SK-N-SH (cell line): Measurements from ENCODE around the gene WWOX. TPM values are rescaled to one million over a fixed set of nuclear protein-coding genes. Genes with fewer than 3 reads are reported as not detected.

Experiments
- CTCF ChIA-PET: fragments of 300-600, 350-600 bp; formaldehyde crosslinking; extraction: SDS; loops from one replicate; lab custom pipeline; 2021; lab: Yijun Ruan, JAX
- POLR2A ChIA-PET: fragments of 350-600 bp; sonication (Branson Sonifier 250); formaldehyde crosslinking; extraction: SDS; loops from one replicate; lab custom pipeline; 2020; ENCODE audit warnings: antibody characterized with exemption, inconsistent platforms; lab: Yijun Ruan, JAX
- DNase-seq: peaks from one replicate; pipeline ENCODE4 v3.0.0; 2012
- H2AFZ ChIP-seq: fragments of 200-600 bp; sonication (generic); 2 replicates; pipeline ENCODE4 v1.8.1; 2016; ENCODE audit warnings: antibody characterized with exemption, mild to moderate bottlenecking, low read depth
- H3F3A ChIP-seq: fragments of 200-600 bp; sonication (generic); replicated peaks from 2 replicates; pipeline ENCODE3; 2016; ENCODE audit warnings: antibody characterized with exemption, mild to moderate bottlenecking; ENCODE audit not compliant: insufficient read depth
- H3K27ac ChIP-seq, 2 experiments: fragments of 200-500 bp in 1 of 2; fragments of 200-600 bp in 1 of 2; sonication (Bioruptor generic) in 1 of 2; sonication (generic), shearing (Covaris generic) in 1 of 2; 2 replicates each; pipeline versions ENCODE4 v1.5.1 to v1.6.1; 2014 to 2016; ENCODE audit warnings: low read depth in 2 of 2, inconsistent platforms in 1 of 2, low read length in 1 of 2, mild to moderate bottlenecking in 1 of 2, mixed read lengths in 1 of 2
- H3K27me3 ChIP-seq: fragments of 200-600 bp; sonication (generic), shearing (Covaris generic); 2 replicates; pipeline ENCODE4 v1.6.1; 2016; ENCODE audit warnings: mixed run types; ENCODE audit not compliant: insufficient read depth
- H3K36me3 ChIP-seq, 2 experiments: fragments of 200-500 bp in 1 of 2; fragments of 200-600 bp in 1 of 2; sonication (Bioruptor generic) in 1 of 2; sonication (generic) in 1 of 2; replicated peaks in 1 of 2; 2 replicates each; pipeline versions ENCODE3 to v1.5.1; 2014 to 2016; ENCODE audit warnings: low read length in 1 of 2, mild to moderate bottlenecking in 1 of 2; ENCODE audit not compliant: insufficient read depth in 2 of 2, control insufficient read depth in 1 of 2
- H3K4me1 ChIP-seq, 2 experiments: fragments of 200-500 bp in 1 of 2; fragments of 200-600 bp in 1 of 2; sonication (Bioruptor generic) in 1 of 2; sonication (generic), shearing (Covaris generic) in 1 of 2; 2 replicates each; pipeline versions ENCODE4 v1.5.1 to v1.6.1; 2014 to 2016; ENCODE audit warnings: low read depth in 1 of 2, low read length in 1 of 2, mixed run types in 1 of 2; ENCODE audit not compliant: insufficient read depth in 2 of 2, control insufficient read depth in 1 of 2
- H3K4me2 ChIP-seq: fragments of 200-600 bp; sonication (generic), shearing (Covaris generic); 2 replicates; pipeline ENCODE4 v1.6.1; 2017; ENCODE audit warnings: mixed run types
- H3K4me3 ChIP-seq, 2 experiments: fragments of 200-500 bp in 1 of 2; fragments of 200-600 bp in 1 of 2; sonication (Bioruptor generic) in 1 of 2; sonication (generic), shearing (Covaris generic) in 1 of 2; 2 replicates each; pipeline versions ENCODE4 v1.5.1 to v1.8.1; 2014 to 2016; ENCODE audit warnings: low read depth in 2 of 2, inconsistent platforms in 1 of 2, low read length in 1 of 2, mild to moderate bottlenecking in 1 of 2, mixed read lengths in 1 of 2, moderate library complexity in 1 of 2
- H3K79me2 ChIP-seq: fragments of 200-600 bp; sonication (generic); 2 replicates; pipeline ENCODE4 v1.8.1; 2017; ENCODE audit warnings: mild to moderate bottlenecking; ENCODE audit not compliant: insufficient read depth
- H3K9ac ChIP-seq: fragments of 200-600 bp; sonication (generic); 2 replicates; pipeline ENCODE4 v1.6.1; 2017; ENCODE audit warnings: mixed run types
- H3K9me2 ChIP-seq: fragments of 200-600 bp; sonication (generic); 2 replicates; pipeline ENCODE4 v1.6.1; 2017; ENCODE audit warnings: mixed run types
- H3K9me3 ChIP-seq: fragments of 200-600 bp; sonication (generic); 2 replicates; pipeline ENCODE4 v1.6.1; 2017; ENCODE audit warnings: mixed run types, mild to moderate bottlenecking, moderate library complexity
- H4K20me1 ChIP-seq: fragments of 200-600 bp; sonication (generic); 2 replicates; pipeline ENCODE4 v1.6.1; 2017; ENCODE audit warnings: mild to moderate bottlenecking, mixed run types; ENCODE audit not compliant: insufficient read depth
- CHD2 ChIP-seq: fragments of 150-350 bp; IDR thresholded peaks from 2 replicates; pipeline ENCODE4 v1.6.1; 2018; ENCODE audit warnings: low read length; ENCODE audit not compliant: partially characterized antibody
- GABPA ChIP-seq: IDR thresholded peaks from 2 replicates; pipeline ENCODE4 v1.4.0; 2012; ENCODE audit warnings: low read depth, mild to moderate bottlenecking
- GATA2 ChIP-seq: sonication (generic); formaldehyde crosslinking; IDR thresholded peaks from 2 replicates; pipeline ENCODE4 v1.5.0; 2020; ENCODE audit warnings: mild to moderate bottlenecking, missing genetic modification reagents
- JUND ChIP-seq: IDR thresholded peaks from 2 replicates; pipeline ENCODE4 v1.4.0; 2012
- MXI1 ChIP-seq: IDR thresholded peaks from 2 replicates; pipeline ENCODE4 v1.6.1; 2012; ENCODE audit warnings: mild to moderate bottlenecking, low read depth, low read length, improper control_type of control experiment
- NFIC ChIP-seq: IDR thresholded peaks from 2 replicates; pipeline ENCODE4 v1.4.0; 2012; ENCODE audit warnings: borderline replicate concordance
- NRF1 ChIP-seq: IDR thresholded peaks from 2 replicates; pipeline ENCODE4 v1.6.1; 2012; ENCODE audit warnings: low read depth, mild to moderate bottlenecking, low read length
- PBX3 ChIP-seq: IDR thresholded peaks from 2 replicates; pipeline ENCODE4; 2012
- POLR2AphosphoS5 ChIP-seq: IDR thresholded peaks from 2 replicates; pipeline ENCODE4 v1.6.1; 2012; ENCODE audit warnings: low read depth, low read length
- RAD21 ChIP-seq: IDR thresholded peaks from 2 replicates; pipeline ENCODE4 v1.6.1; 2012; ENCODE audit warnings: mild to moderate bottlenecking, low read length
- RCOR1 ChIP-seq: fragments of 150-350 bp; IDR thresholded peaks from 2 replicates; pipeline ENCODE4 v1.6.1; 2017; ENCODE audit warnings: antibody characterized with exemption, low read length
- RFX5 ChIP-seq: IDR thresholded peaks from 2 replicates; pipeline ENCODE4 v1.6.1; 2012; ENCODE audit warnings: mild to moderate bottlenecking, improper control_type of control experiment, low read length
- RXRA ChIP-seq: IDR thresholded peaks from 2 replicates; pipeline ENCODE4 v1.4.0; 2012; ENCODE audit warnings: low read depth, mild to moderate bottlenecking, borderline replicate concordance
- TAF1 ChIP-seq: IDR thresholded peaks from 2 replicates; pipeline ENCODE4 v1.6.1; 2012; ENCODE audit warnings: low read depth, mild to moderate bottlenecking, low read length, moderate library complexity, borderline replicate concordance
- TCF12 ChIP-seq: IDR thresholded peaks from 2 replicates; pipeline ENCODE4 v1.4.0; 2012
- USF1 ChIP-seq: IDR thresholded peaks from 2 replicates; pipeline ENCODE4 v1.4.0; 2012; ENCODE audit warnings: low read depth, borderline replicate concordance
- USF2 ChIP-seq: fragments of 150-350 bp; IDR thresholded peaks from 2 replicates; pipeline ENCODE4 v1.6.1; 2017; ENCODE audit warnings: antibody characterized with exemption, low read length, low read depth, borderline replicate concordance
- WGBS: methylation state at CpG from one replicate; pipeline ENCODE4 v1.1.6; 2017; ENCODE audit warnings: low lambda C conversion rate; 5-methylcytosine and 5-hydroxymethylcytosine counted together
- polyA plus RNA-seq, 3 experiments: library from polyadenylated mRNA; depleted of rRNA; stranded (reverse); fragments of >200 nt; gene quantifications; 2 replicates each; pipeline ENCODE4 v1.2.3, GENCODE V29; 2012

The WWOX gene
- polyA plus RNA-seq, 1 of the 3 experiments (the other 2 are of a cell fraction) = 10.8 TPM

GRCh38 chr16:78291604-78292003, 192.2 kb downstream of the WWOX start:
- H3K9ac ChIP-seq = no peak overlapping the region
- H3K27ac ChIP-seq = no peak overlapping the region
- ChIA-PET POLR2A (no interaction called here), CTCF (no interaction called here)
- no peaks in the 10 kb centered on the region for H3K79me2 ChIP-seq
- H4K20me1 ChIP-seq = no peaks in the 10 kb centered on the region
- H3K4me2 ChIP-seq = no peak overlapping the region
- H3K36me3 ChIP-seq = no peaks in the 10 kb centered on the region
- H3K9me2 ChIP-seq = no peaks in the 10 kb centered on the region
- H3K27me3 ChIP-seq = no peaks in the 10 kb centered on the region
- 80% methylated on average over 5 of the region's 5 CpGs for WGBS
- no peak overlapping the region for H2AFZ ChIP-seq
- H3K9me3 ChIP-seq = no peaks in the 10 kb centered on the region
- H3K4me3 ChIP-seq = no peak overlapping the region
- H3F3A ChIP-seq = no peaks in the 10 kb centered on the region
- 0 out of 4 replicates have a peak, but pooled peaks cover 0 to 5% of the 10 kb centered on the region in 2 experiments for H3K4me1 ChIP-seq
- no peak for TF ChIP-seq TAF1
- TF ChIP-seq TCF12 = no peak
- no peak for TF ChIP-seq RAD21
- no peak for TF ChIP-seq NFIC
- TF ChIP-seq POLR2AphosphoS5 = no peak
- TF ChIP-seq JUND = no peak
- no peak for TF ChIP-seq RXRA
- no peak for TF ChIP-seq GATA2 (CRISPR knock-in tag)
- no peak for TF ChIP-seq PBX3
- no peak for TF ChIP-seq USF1
- TF ChIP-seq CHD2 = no peak
- no peak for TF ChIP-seq NRF1
- TF ChIP-seq USF2 = no peak
- no peak for DNase-seq

- H3K4me1 ChIP-seq = 0 out of 4 replicates have a peak, but pooled peaks cover 0 to 5% of the 10 kb centered on the region in 2 experiments
- no peak overlapping the region for H3K4me3 ChIP-seq
- H3K9me3 ChIP-seq = no peaks in the 10 kb centered on the region
- H4K20me1 ChIP-seq = no peaks in the 10 kb centered on the region
- H3K36me3 ChIP-seq = no peaks in the 10 kb centered on the region
- no peaks in the 10 kb centered on the region for H3K79me2 ChIP-seq
- no peak for TF ChIP-seq RFX5
- TF ChIP-seq GABPA = no peak
- no peak for TF ChIP-seq RCOR1
- TF ChIP-seq MXI1 = no peak
- no peak for TF ChIP-seq USF2
- TF ChIP-seq, all 33 proteins: peak for 0
- H3K4me2 ChIP-seq = no peak overlapping the region
- 65% methylated on average over 4 of the region's 4 CpGs for WGBS
- H2AFZ ChIP-seq = no peak overlapping the region
- H3K9ac ChIP-seq = no peak overlapping the region
- no peaks in the 10 kb centered on the region for H3K27me3 ChIP-seq
- ChIA-PET POLR2A (no interaction called here), CTCF (no interaction called here)
- no peaks in the 10 kb centered on the region for H3K9me2 ChIP-seq
- no peak overlapping the region for H3K27ac ChIP-seq
- no peak for DNase-seq
- H3F3A ChIP-seq = no peaks in the 10 kb centered on the region
Measured at GRCh38 chr16:78292086-78292843, 192.8 kb downstream of the WWOX start.
